NT2/D1 (cell line): ENCODE measurements around the gene GLP1R.

Experiments used
- SUZ12 ChIP-seq: IDR thresholded peaks from 2 replicates; pipeline ENCODE4 v1.6.1; 2011; ENCODE audit not compliant: insufficient read length, insufficient read depth; ENCODE audit errors: extremely low read depth
- YY1 ChIP-seq: IDR thresholded peaks from 2 replicates; pipeline ENCODE4 v1.6.1; 2011; ENCODE audit not compliant: insufficient read length, insufficient read depth
- ZNF274 ChIP-seq: IDR thresholded peaks from 2 replicates; pipeline ENCODE4 v1.6.1; 2011; ENCODE audit warnings: mild to moderate bottlenecking, low read depth, low read length

- TF ChIP-seq ZNF274 (no peak), YY1 (no peak), SUZ12 (no peak)
Measured at GRCh38 chr6:39087197-39087596, 38.6 kb downstream of the GLP1R start.
